ENCODE measurements around the gene PPOX.

DNA sequence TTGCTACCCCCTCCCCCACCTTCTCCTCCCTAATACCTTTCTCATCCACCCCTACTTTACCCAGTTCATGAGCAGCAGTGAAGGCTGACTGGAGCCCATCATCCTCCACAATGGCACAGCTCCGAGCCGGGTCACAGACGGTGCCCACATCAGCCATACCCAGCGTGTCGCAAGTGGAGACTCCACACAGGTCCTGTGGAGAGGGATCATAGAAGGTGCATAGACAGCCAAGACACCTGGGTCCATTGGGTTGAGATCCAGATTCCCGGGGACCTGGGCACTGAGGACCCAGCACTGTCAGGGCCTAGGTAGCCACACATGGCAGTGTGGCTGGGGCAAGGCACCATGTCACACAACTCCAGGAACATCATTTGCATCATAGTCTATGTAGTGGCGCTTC is 29.9 kb downstream of the PPOX start:
- TF ChIP-seq JUNB (IDR thresholded peaks at IDR 0.05; ENCODE audit: unreplicated experiment) (no peak), EZH2phosphoT487 (IDR thresholded peaks at IDR 0.05; ENCODE audit: unreplicated experiment) (no peak), STAT1 (IDR thresholded peaks at IDR 0.05; ENCODE audit: unreplicated experiment) (no peak), EZH2 (IDR thresholded peaks at IDR 0.05; ENCODE audit: low read depth, unreplicated experiment) (no peak), POLR2AphosphoS5 (IDR thresholded peaks at IDR 0.05; ENCODE audit: low read depth) (no peak), NANOG (IDR thresholded peaks at IDR 0.05; ENCODE audit: borderline replicate concordance) (no peak), CREB1 (CRISPR knock-in tag; IDR thresholded peaks at IDR 0.05; ENCODE audit: low read depth) (no peak)
- TF ChIP-seq, protein P1, sequence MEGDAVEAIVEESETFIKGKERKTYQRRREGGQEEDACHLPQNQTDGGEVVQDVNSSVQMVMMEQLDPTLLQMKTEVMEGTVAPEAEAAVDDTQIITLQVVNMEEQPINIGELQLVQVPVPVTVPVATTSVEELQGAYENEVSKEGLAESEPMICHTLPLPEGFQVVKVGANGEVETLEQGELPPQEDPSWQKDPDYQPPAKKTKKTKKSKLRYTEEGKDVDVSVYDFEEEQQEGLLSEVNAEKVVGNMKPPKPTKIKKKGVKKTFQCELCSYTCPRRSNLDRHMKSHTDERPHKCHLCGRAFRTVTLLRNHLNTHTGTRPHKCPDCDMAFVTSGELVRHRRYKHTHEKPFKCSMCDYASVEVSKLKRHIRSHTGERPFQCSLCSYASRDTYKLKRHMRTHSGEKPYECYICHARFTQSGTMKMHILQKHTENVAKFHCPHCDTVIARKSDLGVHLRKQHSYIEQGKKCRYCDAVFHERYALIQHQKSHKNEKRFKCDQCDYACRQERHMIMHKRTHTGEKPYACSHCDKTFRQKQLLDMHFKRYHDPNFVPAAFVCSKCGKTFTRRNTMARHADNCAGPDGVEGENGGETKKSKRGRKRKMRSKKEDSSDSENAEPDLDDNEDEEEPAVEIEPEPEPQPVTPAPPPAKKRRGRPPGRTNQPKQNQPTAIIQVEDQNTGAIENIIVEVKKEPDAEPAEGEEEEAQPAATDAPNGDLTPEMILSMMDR (conservative IDR thresholded peaks at IDR 0.05; ENCODE audit: low read depth in 2 of 2) = no peak
- TF ChIP-seq, protein P2, sequence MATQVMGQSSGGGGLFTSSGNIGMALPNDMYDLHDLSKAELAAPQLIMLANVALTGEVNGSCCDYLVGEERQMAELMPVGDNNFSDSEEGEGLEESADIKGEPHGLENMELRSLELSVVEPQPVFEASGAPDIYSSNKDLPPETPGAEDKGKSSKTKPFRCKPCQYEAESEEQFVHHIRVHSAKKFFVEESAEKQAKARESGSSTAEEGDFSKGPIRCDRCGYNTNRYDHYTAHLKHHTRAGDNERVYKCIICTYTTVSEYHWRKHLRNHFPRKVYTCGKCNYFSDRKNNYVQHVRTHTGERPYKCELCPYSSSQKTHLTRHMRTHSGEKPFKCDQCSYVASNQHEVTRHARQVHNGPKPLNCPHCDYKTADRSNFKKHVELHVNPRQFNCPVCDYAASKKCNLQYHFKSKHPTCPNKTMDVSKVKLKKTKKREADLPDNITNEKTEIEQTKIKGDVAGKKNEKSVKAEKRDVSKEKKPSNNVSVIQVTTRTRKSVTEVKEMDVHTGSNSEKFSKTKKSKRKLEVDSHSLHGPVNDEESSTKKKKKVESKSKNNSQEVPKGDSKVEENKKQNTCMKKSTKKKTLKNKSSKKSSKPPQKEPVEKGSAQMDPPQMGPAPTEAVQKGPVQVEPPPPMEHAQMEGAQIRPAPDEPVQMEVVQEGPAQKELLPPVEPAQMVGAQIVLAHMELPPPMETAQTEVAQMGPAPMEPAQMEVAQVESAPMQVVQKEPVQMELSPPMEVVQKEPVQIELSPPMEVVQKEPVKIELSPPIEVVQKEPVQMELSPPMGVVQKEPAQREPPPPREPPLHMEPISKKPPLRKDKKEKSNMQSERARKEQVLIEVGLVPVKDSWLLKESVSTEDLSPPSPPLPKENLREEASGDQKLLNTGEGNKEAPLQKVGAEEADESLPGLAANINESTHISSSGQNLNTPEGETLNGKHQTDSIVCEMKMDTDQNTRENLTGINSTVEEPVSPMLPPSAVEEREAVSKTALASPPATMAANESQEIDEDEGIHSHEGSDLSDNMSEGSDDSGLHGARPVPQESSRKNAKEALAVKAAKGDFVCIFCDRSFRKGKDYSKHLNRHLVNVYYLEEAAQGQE (IDR thresholded peaks at IDR 0.05; ENCODE audit: unreplicated experiment) = no peak
- TF ChIP-seq, protein P3, sequence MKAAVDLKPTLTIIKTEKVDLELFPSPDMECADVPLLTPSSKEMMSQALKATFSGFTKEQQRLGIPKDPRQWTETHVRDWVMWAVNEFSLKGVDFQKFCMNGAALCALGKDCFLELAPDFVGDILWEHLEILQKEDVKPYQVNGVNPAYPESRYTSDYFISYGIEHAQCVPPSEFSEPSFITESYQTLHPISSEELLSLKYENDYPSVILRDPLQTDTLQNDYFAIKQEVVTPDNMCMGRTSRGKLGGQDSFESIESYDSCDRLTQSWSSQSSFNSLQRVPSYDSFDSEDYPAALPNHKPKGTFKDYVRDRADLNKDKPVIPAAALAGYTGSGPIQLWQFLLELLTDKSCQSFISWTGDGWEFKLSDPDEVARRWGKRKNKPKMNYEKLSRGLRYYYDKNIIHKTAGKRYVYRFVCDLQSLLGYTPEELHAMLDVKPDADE (IDR thresholded peaks at IDR 0.05) = no peak
- TF ChIP-seq, protein P4, sequence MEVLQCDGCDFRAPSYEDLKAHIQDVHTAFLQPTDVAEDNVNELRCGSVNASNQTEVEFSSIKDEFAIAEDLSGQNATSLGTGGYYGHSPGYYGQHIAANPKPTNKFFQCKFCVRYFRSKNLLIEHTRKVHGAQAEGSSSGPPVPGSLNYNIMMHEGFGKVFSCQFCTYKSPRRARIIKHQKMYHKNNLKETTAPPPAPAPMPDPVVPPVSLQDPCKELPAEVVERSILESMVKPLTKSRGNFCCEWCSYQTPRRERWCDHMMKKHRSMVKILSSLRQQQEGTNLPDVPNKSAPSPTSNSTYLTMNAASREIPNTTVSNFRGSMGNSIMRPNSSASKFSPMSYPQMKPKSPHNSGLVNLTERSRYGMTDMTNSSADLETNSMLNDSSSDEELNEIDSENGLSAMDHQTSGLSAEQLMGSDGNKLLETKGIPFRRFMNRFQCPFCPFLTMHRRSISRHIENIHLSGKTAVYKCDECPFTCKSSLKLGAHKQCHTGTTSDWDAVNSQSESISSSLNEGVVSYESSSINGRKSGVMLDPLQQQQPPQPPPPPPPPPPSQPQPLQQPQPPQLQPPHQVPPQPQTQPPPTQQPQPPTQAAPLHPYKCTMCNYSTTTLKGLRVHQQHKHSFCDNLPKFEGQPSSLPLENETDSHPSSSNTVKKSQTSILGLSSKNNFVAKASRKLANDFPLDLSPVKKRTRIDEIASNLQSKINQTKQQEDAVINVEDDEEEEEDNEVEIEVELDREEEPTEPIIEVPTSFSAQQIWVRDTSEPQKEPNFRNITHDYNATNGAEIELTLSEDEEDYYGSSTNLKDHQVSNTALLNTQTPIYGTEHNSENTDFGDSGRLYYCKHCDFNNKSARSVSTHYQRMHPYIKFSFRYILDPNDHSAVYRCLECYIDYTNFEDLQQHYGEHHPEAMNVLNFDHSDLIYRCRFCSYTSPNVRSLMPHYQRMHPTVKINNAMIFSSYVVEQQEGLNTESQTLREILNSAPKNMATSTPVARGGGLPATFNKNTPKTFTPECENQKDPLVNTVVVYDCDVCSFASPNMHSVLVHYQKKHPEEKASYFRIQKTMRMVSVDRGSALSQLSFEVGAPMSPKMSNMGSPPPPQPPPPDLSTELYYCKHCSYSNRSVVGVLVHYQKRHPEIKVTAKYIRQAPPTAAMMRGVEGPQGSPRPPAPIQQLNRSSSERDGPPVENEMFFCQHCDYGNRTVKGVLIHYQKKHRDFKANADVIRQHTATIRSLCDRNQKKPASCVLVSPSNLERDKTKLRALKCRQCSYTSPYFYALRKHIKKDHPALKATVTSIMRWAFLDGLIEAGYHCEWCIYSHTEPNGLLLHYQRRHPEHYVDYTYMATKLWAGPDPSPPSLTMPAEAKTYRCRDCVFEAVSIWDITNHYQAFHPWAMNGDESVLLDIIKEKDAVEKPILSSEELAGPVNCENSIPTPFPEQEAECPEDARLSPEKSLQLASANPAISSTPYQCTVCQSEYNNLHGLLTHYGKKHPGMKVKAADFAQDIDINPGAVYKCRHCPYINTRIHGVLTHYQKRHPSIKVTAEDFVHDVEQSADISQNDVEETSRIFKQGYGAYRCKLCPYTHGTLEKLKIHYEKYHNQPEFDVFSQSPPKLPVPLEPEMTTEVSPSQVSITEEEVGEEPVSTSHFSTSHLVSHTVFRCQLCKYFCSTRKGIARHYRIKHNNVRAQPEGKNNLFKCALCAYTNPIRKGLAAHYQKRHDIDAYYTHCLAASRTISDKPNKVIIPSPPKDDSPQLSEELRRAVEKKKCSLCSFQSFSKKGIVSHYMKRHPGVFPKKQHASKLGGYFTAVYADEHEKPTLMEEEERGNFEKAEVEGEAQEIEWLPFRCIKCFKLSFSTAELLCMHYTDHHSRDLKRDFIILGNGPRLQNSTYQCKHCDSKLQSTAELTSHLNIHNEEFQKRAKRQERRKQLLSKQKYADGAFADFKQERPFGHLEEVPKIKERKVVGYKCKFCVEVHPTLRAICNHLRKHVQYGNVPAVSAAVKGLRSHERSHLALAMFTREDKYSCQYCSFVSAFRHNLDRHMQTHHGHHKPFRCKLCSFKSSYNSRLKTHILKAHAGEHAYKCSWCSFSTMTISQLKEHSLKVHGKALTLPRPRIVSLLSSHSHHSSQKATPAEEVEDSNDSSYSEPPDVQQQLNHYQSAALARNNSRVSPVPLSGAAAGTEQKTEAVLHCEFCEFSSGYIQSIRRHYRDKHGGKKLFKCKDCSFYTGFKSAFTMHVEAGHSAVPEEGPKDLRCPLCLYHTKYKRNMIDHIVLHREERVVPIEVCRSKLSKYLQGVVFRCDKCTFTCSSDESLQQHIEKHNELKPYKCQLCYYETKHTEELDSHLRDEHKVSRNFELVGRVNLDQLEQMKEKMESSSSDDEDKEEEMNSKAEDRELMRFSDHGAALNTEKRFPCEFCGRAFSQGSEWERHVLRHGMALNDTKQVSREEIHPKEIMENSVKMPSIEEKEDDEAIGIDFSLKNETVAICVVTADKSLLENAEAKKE (CRISPR knock-in tag; IDR thresholded peaks at IDR 0.05) = no peak
